Measurements from ENCODE around the gene BTN3A1.

The BTN3A1 gene

DNA sequence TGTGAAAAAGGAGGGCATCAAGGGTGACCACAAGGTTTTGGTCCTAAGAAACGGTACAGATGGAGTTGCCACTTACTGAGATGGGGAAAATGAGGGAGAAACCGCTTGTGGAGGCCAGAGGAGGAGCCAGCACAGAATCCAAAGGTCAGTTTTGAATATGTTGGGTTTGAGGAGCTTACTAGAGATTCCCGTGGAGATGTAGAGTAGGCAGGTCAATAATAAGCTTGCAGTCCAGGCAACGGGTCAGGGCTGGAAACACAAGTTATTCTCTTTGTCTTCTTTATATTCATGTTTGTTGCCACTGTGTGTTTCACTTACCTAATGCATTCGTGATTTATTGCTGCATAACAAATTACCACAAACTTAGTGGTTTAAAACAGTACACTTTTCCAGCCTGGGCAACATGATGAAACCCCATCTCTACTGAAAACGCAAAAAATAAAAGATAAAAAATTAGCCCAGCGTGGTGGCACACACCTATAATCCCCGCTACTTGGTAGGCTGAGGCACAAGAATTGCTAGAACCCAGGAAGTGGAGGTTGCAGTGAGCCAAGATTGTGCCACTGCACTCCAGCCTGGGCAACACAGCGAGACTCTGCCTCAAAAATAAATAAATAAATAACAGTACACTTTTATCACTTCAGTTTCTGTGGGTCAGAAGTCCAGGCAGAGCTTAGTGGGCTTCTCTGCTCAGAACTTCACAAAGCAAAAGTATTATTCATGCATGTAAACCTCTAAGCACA, 39.8 kb upstream of the BTN3A1 start:
- Histone ChIP-seq H3K27ac (ENCODE audit: low read length) (no peak overlapping the region), H3K9me3 (ENCODE audit: insufficient read depth, low read length) (no peaks in the 10 kb centered on the region), H2AFZ (ENCODE audit: low read depth, low read length) (no peak overlapping the region), H3K36me3 (replicated peaks; ENCODE audit: low read depth, low read length) (no peaks in the 10 kb centered on the region), H3K9ac (ENCODE audit: low read length) (no peak overlapping the region), H3K4me3 (ENCODE audit: low read length) (no peak overlapping the region), H3K4me1 (ENCODE audit: low read length) (peaks cover 24% of the 10 kb centered on the region), H3K79me2 (ENCODE audit: low read length) (no peaks in the 10 kb centered on the region), H4K20me1 (ENCODE audit: insufficient read depth, low read length) (no peaks in the 10 kb centered on the region; the same call in 1 of the 2 replicates), H3K27me3 (ENCODE audit: low read depth, low read length) (peaks cover 36% of the 10 kb centered on the region), H3K4me2 (ENCODE audit: low read length) (no peak overlapping the region)
- TF ChIP-seq, protein P1, sequence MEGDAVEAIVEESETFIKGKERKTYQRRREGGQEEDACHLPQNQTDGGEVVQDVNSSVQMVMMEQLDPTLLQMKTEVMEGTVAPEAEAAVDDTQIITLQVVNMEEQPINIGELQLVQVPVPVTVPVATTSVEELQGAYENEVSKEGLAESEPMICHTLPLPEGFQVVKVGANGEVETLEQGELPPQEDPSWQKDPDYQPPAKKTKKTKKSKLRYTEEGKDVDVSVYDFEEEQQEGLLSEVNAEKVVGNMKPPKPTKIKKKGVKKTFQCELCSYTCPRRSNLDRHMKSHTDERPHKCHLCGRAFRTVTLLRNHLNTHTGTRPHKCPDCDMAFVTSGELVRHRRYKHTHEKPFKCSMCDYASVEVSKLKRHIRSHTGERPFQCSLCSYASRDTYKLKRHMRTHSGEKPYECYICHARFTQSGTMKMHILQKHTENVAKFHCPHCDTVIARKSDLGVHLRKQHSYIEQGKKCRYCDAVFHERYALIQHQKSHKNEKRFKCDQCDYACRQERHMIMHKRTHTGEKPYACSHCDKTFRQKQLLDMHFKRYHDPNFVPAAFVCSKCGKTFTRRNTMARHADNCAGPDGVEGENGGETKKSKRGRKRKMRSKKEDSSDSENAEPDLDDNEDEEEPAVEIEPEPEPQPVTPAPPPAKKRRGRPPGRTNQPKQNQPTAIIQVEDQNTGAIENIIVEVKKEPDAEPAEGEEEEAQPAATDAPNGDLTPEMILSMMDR (IDR thresholded peaks at IDR 0.05; ENCODE audit: low read depth, low read length), result no peak
- TF ChIP-seq EZH2phosphoT487 (IDR thresholded peaks at IDR 0.05; ENCODE audit: low read depth), result no peak

DNA sequence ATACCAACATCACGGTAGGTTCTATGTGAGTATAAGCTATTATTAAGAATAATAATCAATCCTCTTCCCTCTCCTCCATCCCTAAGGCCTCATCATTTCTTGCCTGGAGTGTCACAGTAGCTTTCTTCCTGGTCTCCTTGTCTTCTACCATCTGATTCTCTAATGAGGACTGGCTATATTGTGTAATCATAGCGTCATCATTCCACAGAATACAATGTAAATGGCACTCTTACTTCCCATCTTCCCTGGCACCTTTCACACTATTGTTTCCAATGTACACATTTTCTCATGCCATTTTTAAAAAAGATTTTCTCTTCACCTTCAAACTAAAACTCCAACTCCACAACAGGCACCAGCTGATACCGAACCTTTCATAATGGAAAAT, 39.2 kb upstream of the BTN3A1 start:
- Histone ChIP-seq H3K9ac (ENCODE audit: low read length) (no peak overlapping the region), H4K20me1 (ENCODE audit: insufficient read depth, low read length) (no peaks in the 10 kb centered on the region; the same call in 1 of the 2 replicates), H3K27me3 (ENCODE audit: low read depth, low read length) (peaks cover 36% of the 10 kb centered on the region), H3K4me3 (ENCODE audit: low read length) (no peak overlapping the region), H3K36me3 (replicated peaks; ENCODE audit: low read depth, low read length) (no peaks in the 10 kb centered on the region), H3K9me3 (ENCODE audit: insufficient read depth, low read length) (no peaks in the 10 kb centered on the region), H3K27ac (ENCODE audit: low read length) (no peak overlapping the region), H3K4me2 (ENCODE audit: low read length) (no peak overlapping the region), H3K79me2 (ENCODE audit: low read length) (no peaks in the 10 kb centered on the region), H2AFZ (ENCODE audit: low read depth, low read length) (no peak overlapping the region), H3K4me1 (ENCODE audit: low read length) (peaks cover 24% of the 10 kb centered on the region)
- TF ChIP-seq EZH2phosphoT487 (IDR thresholded peaks at IDR 0.05; ENCODE audit: low read depth), result no peak
- TF ChIP-seq, protein P1 (IDR thresholded peaks at IDR 0.05; ENCODE audit: low read depth, low read length), result no peak

DNA sequence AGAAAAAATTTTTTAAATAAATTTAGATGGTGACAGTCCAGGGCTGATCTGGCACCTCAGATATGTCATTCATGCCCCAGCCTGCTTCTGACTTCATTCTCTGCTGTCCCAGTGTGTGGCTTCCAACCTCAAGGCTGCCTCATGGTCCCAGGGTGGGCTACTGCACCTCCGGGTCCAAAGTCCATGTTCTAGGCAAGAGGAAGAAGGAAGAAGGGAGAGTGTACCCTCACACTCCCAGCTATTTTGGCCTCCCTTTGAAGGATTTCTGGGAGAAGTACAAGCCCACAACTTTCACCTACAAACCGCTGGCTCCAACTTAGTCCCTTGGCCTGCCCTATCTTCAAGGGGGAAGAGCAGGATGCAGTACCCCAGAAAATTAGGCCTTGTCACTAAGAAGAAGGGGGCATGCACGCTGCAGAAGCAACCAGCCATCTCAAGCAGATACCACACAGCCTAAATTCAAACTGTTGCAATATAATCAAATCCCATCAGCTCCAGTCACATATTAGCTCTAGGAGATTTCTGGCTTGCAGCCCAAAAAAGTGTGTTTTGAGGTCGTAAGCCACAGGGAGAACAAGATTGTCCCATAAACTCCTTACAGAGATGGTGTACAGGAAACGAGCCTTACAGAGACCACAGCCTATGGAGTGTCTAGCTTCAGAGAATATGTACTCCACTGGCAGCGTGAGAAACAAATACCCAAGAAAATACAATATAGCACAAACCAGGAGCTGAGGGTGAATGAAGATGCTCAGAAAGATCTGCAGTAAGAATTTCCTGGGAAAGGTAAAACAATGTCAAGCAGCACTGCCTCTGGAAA, 38.0 kb upstream of the BTN3A1 start:
- TF ChIP-seq EZH2phosphoT487 (IDR thresholded peaks at IDR 0.05; ENCODE audit: low read depth), result no peak
- TF ChIP-seq, protein P1 (IDR thresholded peaks at IDR 0.05; ENCODE audit: low read depth, low read length), result no peak
- peak overlapping the region; percentile 73 for H3K4me2 ChIP-seq (ENCODE audit: low read length)
- no peaks in the 10 kb centered on the region for H3K36me3 ChIP-seq (replicated peaks; ENCODE audit: low read depth, low read length)
- H3K27me3 ChIP-seq (ENCODE audit: low read depth, low read length), result peaks cover 33% of the 10 kb centered on the region
- peak overlapping the region; percentile 80 for H2AFZ ChIP-seq (ENCODE audit: low read depth, low read length)
- H3K9ac ChIP-seq (ENCODE audit: low read length), result peak overlapping the region; percentile 62
- no peaks in the 10 kb centered on the region for H4K20me1 ChIP-seq (ENCODE audit: insufficient read depth, low read length)
- H3K79me2 ChIP-seq (ENCODE audit: low read length), result no peaks in the 10 kb centered on the region
- peaks cover 16% of the 10 kb centered on the region for H3K4me1 ChIP-seq (ENCODE audit: low read length)
- peak overlapping the region; percentile 7; the same call in 1 of the 2 replicates for H3K27ac ChIP-seq (ENCODE audit: low read length)
- no peaks in the 10 kb centered on the region for H3K9me3 ChIP-seq (ENCODE audit: insufficient read depth, low read length)
- peak overlapping the region; percentile 84 for H3K4me3 ChIP-seq (ENCODE audit: low read length)

DNA sequence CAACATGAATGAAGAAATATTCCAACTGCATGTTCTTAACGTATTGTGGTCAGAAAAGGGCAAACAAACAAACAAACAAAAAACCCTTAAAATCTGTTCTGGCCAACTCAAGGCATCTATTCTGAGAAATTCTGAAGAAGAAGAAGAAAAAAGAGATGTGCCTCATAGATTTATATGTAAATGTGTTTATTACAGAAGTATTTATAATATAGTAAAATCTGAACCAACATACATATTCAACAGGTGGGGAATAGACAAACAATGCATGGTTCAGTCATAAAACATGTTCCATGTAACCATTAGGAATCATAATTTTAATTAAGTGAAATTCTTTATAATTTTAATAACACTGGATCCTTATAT, 36.5 kb upstream of the BTN3A1 start:
- Histone ChIP-seq H4K20me1 (ENCODE audit: insufficient read depth, low read length) (no peaks in the 10 kb centered on the region), H3K9me3 (ENCODE audit: insufficient read depth, low read length) (no peaks in the 10 kb centered on the region), H3K79me2 (ENCODE audit: low read length) (no peaks in the 10 kb centered on the region), H3K36me3 (replicated peaks; ENCODE audit: low read depth, low read length) (no peaks in the 10 kb centered on the region), H3K4me2 (ENCODE audit: low read length) (peak overlapping the region; percentile 70), H3K9ac (ENCODE audit: low read length) (peak overlapping the region; percentile 72), H3K27me3 (ENCODE audit: low read depth, low read length) (peaks cover 20% of the 10 kb centered on the region), H3K4me1 (ENCODE audit: low read length) (peaks cover 16% of the 10 kb centered on the region), H2AFZ (ENCODE audit: low read depth, low read length) (peak overlapping the region; percentile 88), H3K27ac (ENCODE audit: low read length) (no peak overlapping the region), H3K4me3 (ENCODE audit: low read length) (peak overlapping the region; percentile 84)
- no peak for TF ChIP-seq EZH2phosphoT487 (IDR thresholded peaks at IDR 0.05; ENCODE audit: low read depth)
- TF ChIP-seq, protein P1 (IDR thresholded peaks at IDR 0.05; ENCODE audit: low read depth, low read length), result no peak
